ENCODE results near the gene TTLL11.

- TF ChIP-seq EZH2phosphoT487 (IDR thresholded peaks at IDR 0.05) (no peak), CTCF (IDR thresholded peaks at IDR 0.05) (no peak)
Observed at GRCh38 chr9:121865884-121866283, 227.2 kb downstream of the TTLL11 start.

Data from neural progenitor cell (in vitro differentiated cells).